ENCODE data around the gene ECD. TPM values are rescaled to one million over a fixed set of nuclear protein-coding genes. Genes with fewer than 3 reads are reported as not detected.

Gene ECD
- total and polyA plus RNA-seq, 10 of the 15 experiments (the other 5 are each of a cell fraction or from before 2014, with no cell fraction given), result 27.3 to 61.6 (median 44.0) TPM

- H3K9ac ChIP-seq (ENCODE audit: control insufficient read depth, insufficient read depth, low read length), result no peak overlapping the region
- TF ChIP-seq SRF (IDR thresholded peaks at IDR 0.05; ENCODE audit: low read depth in 2 of 2, low read length in 2 of 2), result no peak
- TF ChIP-seq CHD1 (IDR thresholded peaks at IDR 0.05; ENCODE audit: low read depth, low read length), result no peak
- no peak for TF ChIP-seq HDAC6 (IDR thresholded peaks at IDR 0.05; ENCODE audit: unreplicated experiment)
- no peak for TF ChIP-seq MEF2B (IDR thresholded peaks at IDR 0.05; ENCODE audit: partially characterized antibody, poor library complexity, severe bottlenecking)
- TF ChIP-seq ZBTB4 (CRISPR knock-in tag; IDR thresholded peaks at IDR 0.05), result no peak
- TF ChIP-seq PAX8 (IDR thresholded peaks at IDR 0.05), result no peak
- no peak for TF ChIP-seq IRF5 (IDR thresholded peaks at IDR 0.05; ENCODE audit: borderline replicate concordance)
- no peak for DNase-seq (ENCODE audit: low read depth, low spot score)
- no peak overlapping the region for H2AFZ ChIP-seq (ENCODE audit: control insufficient read depth, low read depth, low read length)
- H3K4me3 ChIP-seq, result no peak overlapping the region; the same call in 1 of the 2 replicates
- H3K36me3 ChIP-seq (ENCODE audit: control insufficient read depth in 2 of 2, insufficient read depth in 2 of 2, low read length in 1 of 2), result peaks cover 0 to 7% of the 10 kb centered on the region in 2 experiments; a peak in 3 of 4 replicates
- no peak for FAIRE-seq
- 100% methylated on average over 3 of the region's 3 CpGs for WGBS (ENCODE audit: insufficient coverage, insufficient replicate concordance, low lambda C conversion rate, missing lambda C conversion rate)
- H3K4me1 ChIP-seq (ENCODE audit: control insufficient read depth, insufficient read depth, low read length), result no peaks in the 10 kb centered on the region
- in situ Hi-C loops (cut with MboI) (loop anchor here (5.0 to 10.0 kb wide), 2 partner anchors 64 to 797 kb away; partner anchors contain the start of gene P4HA1), intact Hi-C loops (cut with micrococcal nuclease; ENCODE audit: unreplicated experiment) (no loop called here)
- no peak overlapping the region for H3K4me2 ChIP-seq (ENCODE audit: control insufficient read depth, insufficient read depth)
- peaks cover 45% of the 10 kb centered on the region for H3K79me2 ChIP-seq (ENCODE audit: control insufficient read depth, insufficient read depth, low read length)
- H3K27ac ChIP-seq (ENCODE audit: control insufficient read depth, insufficient read depth), result no peak overlapping the region
- SMC1A ChIA-PET (ENCODE audit: uncharacterized antibody, unreplicated experiment), result interaction anchor here (0.7 to 3.2 kb wide), 4 partner anchors 8 to 793 kb away, joined by 3 to 11 read pairs (median 4); no protein-coding TSS in a partner anchor
- BruUV-seq (replicated peaks), result no TSS peak
- H3K9me3 ChIP-seq (replicated peaks; ENCODE audit: control insufficient read depth, insufficient read depth, low read length), result no peaks in the 10 kb centered on the region; the same call in 2 of the 3 replicates
- RAD21 ChIA-PET (ENCODE audit: unreplicated experiment), result no interaction called here
- peak; percentile 18; the same call in 2 of the 3 replicates for ATAC-seq
- no peaks in the 10 kb centered on the region for H3K27me3 ChIP-seq (replicated peaks in 1 of 2; ENCODE audit: control insufficient read depth in 2 of 2, insufficient read depth in 2 of 2, low read length in 1 of 2)
- POLR2A ChIA-PET, result interaction anchor here (0.5 to 1.8 kb wide), 3 partner anchors 65 to 161 kb away, joined by 4 to 7 read pairs (median 4); partner anchors contain the start of gene P4HA1
- H4K20me1 ChIP-seq (ENCODE audit: control insufficient read depth, insufficient read depth), result no peaks in the 10 kb centered on the region
- CTCF ChIA-PET, result interaction anchor here (0.8 to 4.2 kb wide), 4 partner anchors 16 to 109 kb away, joined by 3 to 29 read pairs (median 4); partner anchors contain the start of gene P4HA1
Measured at GRCh38 chr10:73161662-73162061, 6.1 kb downstream of the ECD start.
